ENCODE data around the gene SLC25A25. TPM values are rescaled to one million over a fixed set of nuclear protein-coding genes. Genes with fewer than 3 reads are reported as not detected.
"Not testable (repeated sequence)": the region's sequence is repeated elsewhere in the genome, so short reads cannot be mapped to it uniquely, and the experiment has no call there.

SLC25A25 gene
- total RNA-seq, 2 experiments from 2014 or later: 21.2 to 21.8 TPM

DNA sequence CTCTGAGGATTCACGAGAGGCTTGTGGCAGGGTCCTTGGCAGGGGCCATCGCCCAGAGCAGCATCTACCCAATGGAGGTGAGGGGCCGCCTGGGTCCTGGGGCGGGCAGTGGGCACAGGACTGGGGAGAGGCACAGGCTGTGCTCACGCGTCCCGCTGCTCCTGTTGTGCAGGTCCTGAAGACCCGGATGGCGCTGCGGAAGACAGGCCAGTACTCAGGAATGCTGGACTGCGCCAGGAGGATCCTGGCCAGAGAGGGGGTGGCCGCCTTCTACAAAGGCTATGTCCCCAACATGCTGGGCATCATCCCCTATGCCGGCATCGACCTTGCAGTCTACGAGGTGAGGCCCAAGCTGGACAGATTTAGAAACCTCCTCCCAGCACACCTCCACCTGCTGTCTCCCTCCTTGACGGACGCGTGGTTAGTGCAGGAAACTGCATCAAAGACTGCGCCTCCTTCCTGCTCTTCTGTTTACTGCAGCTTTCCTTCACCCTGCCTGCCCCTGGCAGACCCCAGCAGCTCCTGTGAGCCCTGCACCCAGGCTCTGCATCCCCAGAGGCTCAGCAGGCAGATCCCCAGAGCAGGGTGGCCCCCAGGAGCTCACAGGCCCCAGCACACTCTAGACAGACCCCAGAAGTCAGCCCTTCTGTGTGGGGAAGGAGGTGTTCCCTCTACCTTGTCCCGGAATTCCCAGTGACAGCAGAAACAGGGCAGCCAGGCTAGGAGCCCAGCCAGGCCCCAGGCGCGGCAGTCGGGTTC is 38.3 kb downstream of the SLC25A25 start:
- ATAC-seq (ENCODE audit: low read depth): no peak
- DNase-seq: no peak
- no peaks in the 10 kb centered on the region for H3K27me3 Mint-ChIP-seq

DNA sequence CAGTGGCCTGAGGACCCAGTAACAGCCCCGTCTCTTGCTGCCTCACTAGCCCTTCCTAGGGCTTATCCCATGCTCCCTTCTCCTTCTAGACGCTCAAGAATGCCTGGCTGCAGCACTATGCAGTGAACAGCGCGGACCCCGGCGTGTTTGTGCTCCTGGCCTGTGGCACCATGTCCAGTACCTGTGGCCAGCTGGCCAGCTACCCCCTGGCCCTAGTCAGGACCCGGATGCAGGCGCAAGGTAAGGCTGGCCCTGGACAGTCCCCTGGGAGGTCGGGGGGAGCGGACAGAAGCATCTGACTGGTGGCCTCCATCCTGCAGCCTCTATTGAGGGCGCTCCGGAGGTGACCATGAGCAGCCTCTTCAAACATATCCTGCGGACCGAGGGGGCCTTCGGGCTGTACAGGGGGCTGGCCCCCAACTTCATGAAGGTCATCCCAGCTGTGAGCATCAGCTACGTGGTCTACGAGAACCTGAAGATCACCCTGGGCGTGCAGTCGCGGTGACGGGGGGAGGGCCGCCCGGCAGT is 39.0 kb downstream of the SLC25A25 start:
- peaks cover 22% of the 10 kb centered on the region for H3K36me3 Mint-ChIP-seq
- no peak overlapping the region for H3K27ac Mint-ChIP-seq

More for the DNA sequence above, 38.3 kb downstream of the SLC25A25 start:
- no peaks in the 10 kb centered on the region for H3K9me3 Mint-ChIP-seq
- H3K27ac Mint-ChIP-seq: no peak overlapping the region
- H3K36me3 Mint-ChIP-seq: peaks cover 22% of the 10 kb centered on the region
- H3K4me1 Mint-ChIP-seq: peaks cover 21% of the 10 kb centered on the region
- POLR2A ChIA-PET: no interaction called here
- H3K4me3 Mint-ChIP-seq: no peak overlapping the region

DNA sequence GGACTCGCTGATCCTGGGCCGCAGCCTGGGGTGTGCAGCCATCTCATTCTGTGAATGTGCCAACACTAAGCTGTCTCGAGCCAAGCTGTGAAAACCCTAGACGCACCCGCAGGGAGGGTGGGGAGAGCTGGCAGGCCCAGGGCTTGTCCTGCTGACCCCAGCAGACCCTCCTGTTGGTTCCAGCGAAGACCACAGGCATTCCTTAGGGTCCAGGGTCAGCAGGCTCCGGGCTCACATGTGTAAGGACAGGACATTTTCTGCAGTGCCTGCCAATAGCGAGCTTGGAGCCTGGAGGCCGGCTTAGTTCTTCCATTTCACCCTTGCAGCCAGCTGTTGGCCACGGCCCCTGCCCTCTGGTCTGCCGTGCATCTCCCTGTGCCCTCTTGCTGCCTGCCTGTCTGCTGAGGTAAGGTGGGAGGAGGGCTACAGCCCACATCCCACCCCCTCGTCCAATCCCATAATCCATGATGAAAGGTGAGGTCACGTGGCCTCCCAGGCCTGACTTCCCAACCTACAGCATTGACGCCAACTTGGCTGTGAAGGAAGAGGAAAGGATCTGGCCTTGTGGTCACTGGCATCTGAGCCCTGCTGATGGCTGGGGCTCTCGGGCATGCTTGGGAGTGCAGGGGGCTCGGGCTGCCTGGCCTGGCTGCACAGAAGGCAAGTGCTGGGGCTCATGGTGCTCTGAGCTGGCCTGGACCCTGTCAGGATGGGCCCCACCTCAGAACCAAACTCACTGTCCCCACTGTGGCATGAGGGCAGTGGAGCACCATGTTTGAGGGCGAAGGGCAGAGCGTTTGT is 39.6 kb downstream of the SLC25A25 start:
- ATAC-seq (ENCODE audit: low read depth) (no peak), DNase-seq (no peak)
- H3K27me3 Mint-ChIP-seq: no peaks in the 10 kb centered on the region
- no peak overlapping the region for H3K4me3 Mint-ChIP-seq
- H3K36me3 Mint-ChIP-seq: peaks cover 16% of the 10 kb centered on the region
- H3K27ac Mint-ChIP-seq: no peak overlapping the region
- POLR2A ChIA-PET: no interaction called here
- H3K9me3 Mint-ChIP-seq: no peaks in the 10 kb centered on the region
- H3K4me1 Mint-ChIP-seq: peaks cover 18% of the 10 kb centered on the region

More for the DNA sequence above, 39.0 kb downstream of the SLC25A25 start:
- ATAC-seq (ENCODE audit: low read depth) (no peak), DNase-seq (no peak)
- POLR2A ChIA-PET: no interaction called here
- H3K27me3 Mint-ChIP-seq: no peaks in the 10 kb centered on the region
- H3K9me3 Mint-ChIP-seq: no peaks in the 10 kb centered on the region
- H3K4me3 Mint-ChIP-seq: no peak overlapping the region
- H3K4me1 Mint-ChIP-seq: peaks cover 21% of the 10 kb centered on the region

- H3K27ac Mint-ChIP-seq: no peak overlapping the region
- DNase-seq (no peak), ATAC-seq (ENCODE audit: low read depth) (no peak)
- POLR2A ChIA-PET: interaction anchor here (0.6 kb wide), 1 partner anchor 127 kb away, joined by 3 read pairs; no protein-coding TSS in a partner anchor
- peaks cover 13% of the 10 kb centered on the region for H3K36me3 Mint-ChIP-seq
- H3K27me3 Mint-ChIP-seq: no peaks in the 10 kb centered on the region
- no peak overlapping the region for H3K4me3 Mint-ChIP-seq
- H3K4me1 Mint-ChIP-seq: peaks cover 12% of the 10 kb centered on the region
- no peaks in the 10 kb centered on the region for H3K9me3 Mint-ChIP-seq
Observed at GRCh38 chr9:128108269-128109049, 40.4 kb downstream of the SLC25A25 start.

GRCh38 chr9:128109050-128109709 is 41.1 kb downstream of the SLC25A25 start:
- ATAC-seq (ENCODE audit: low read depth) (no peak), DNase-seq (no peak)
- no peaks in the 10 kb centered on the region for H3K27me3 Mint-ChIP-seq
- POLR2A ChIA-PET: interaction anchor here (0.6 to 0.9 kb wide), 2 partner anchors 41 to 128 kb away, joined by 3 read pairs; partner anchors contain the start of gene SLC25A25
- no peaks in the 10 kb centered on the region for H3K9me3 Mint-ChIP-seq
- H3K4me3 Mint-ChIP-seq: no peak overlapping the region
- no peak overlapping the region for H3K27ac Mint-ChIP-seq
- peaks cover 13% of the 10 kb centered on the region for H3K36me3 Mint-ChIP-seq
- peaks cover 6% of the 10 kb centered on the region for H3K4me1 Mint-ChIP-seq

- POLR2A ChIA-PET: interaction anchor here (0.7 kb wide), 1 partner anchor 168 kb away, joined by 3 read pairs; no protein-coding TSS in a partner anchor
- not testable (repeated sequence) for H3K9me3 Mint-ChIP-seq; H3K4me1 Mint-ChIP-seq; H3K4me3 Mint-ChIP-seq; H3K36me3 Mint-ChIP-seq; ATAC-seq (ENCODE audit: low read depth); H3K27me3 Mint-ChIP-seq; DNase-seq
- peak overlapping the region; percentile 34 for H3K27ac Mint-ChIP-seq
Observed at GRCh38 chr9:128111726-128112125, 43.7 kb downstream of the SLC25A25 start.

DNA sequence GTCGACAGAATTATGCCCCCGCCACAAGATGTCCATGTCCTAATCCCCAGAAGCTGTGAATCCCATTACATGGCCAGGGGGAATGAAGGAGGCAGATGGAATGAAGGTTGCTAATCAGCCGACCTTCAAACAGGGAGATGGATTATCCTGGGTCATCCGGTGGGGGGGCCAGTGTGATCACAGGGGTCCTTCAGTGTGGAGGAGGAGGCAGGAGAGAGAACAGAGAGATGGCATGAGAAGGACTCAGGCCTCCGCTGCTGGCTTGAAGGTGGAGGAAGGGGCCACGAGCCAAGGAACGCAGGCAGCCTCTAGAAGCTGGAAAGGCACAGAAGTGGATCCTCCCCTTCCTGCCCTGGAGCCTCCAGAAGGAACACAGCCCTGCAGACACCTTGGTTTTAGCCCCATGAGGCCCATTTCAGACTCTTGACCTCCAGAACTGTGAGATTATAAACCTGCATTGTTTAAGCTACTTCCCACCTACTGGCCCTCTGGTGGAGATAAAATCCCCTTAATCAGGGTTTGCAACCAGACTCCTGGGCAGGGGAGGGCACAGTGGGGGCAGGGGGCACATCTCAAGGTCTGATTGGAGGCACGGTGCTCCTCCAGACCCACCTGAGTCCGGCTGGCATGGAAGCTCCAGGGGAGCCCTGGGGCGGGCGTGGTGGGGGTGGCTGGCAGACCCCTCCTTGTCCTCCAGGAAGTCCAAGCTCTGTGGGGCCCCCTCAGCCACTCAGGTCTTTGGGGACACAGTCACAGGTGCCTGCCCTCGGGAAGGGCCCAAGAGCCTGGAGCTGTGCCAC is 45.7 kb downstream of the SLC25A25 start:
- ATAC-seq (ENCODE audit: low read depth) (no peak), DNase-seq (no peak)
- no peaks in the 10 kb centered on the region for H3K27me3 Mint-ChIP-seq
- no peaks in the 10 kb centered on the region for H3K9me3 Mint-ChIP-seq
- POLR2A ChIA-PET: no interaction called here
- H3K36me3 Mint-ChIP-seq: peaks cover 6% of the 10 kb centered on the region
- no peak overlapping the region for H3K4me3 Mint-ChIP-seq
- no peak overlapping the region for H3K27ac Mint-ChIP-seq
- H3K4me1 Mint-ChIP-seq: peaks cover 8% of the 10 kb centered on the region

DNA sequence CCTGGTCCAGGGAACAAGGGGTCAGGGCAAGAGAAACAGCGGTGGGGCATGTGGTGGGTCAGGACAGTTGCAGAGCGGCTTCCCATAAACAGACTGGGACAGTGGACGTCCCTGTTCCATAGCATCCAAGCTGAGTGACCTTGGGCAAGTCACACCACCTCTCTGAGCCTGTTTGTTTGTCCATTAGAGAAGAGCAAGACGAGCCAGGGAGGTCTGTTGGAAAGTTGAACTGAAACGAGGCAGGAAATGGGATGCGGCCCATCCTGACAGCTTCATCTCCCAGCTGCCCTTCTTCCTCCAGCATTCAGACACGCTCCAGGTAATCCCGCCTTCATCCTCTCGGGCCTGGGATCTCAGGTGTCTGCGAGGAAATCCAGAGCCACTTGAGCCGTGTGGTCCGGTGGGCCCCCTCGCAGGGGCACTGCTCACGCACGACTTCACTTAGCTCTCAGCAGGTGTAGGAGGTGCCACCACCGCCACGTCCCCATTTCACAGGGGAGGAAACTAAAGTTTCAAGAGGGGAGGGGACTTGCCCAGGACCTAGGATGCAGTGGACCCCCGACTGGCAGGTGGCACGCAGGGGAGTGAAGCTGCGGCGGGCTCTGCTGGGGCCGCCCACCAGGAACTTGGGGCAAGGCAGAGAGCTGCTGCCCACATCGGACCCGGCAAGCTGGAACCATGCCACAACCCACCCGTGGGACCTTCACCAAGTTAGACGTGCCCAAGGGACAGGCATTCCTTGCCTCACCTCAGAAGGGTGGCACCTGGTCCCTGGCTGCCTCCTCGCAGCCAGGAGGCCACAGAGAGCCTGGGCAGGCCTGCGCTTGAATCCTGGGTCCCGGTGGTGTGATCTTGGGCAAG is 46.5 kb downstream of the SLC25A25 start:
- Mint-ChIP-seq H3K4me3 (no peak overlapping the region), H3K27me3 (no peaks in the 10 kb centered on the region), H3K4me1 (peaks cover 8% of the 10 kb centered on the region), H3K27ac (no peak overlapping the region), H3K9me3 (no peaks in the 10 kb centered on the region), H3K36me3 (peaks cover 6% of the 10 kb centered on the region)
- POLR2A ChIA-PET: no interaction called here
- no peak for ATAC-seq (ENCODE audit: low read depth)
- no peak for DNase-seq

GRCh38 chr9:128115187-128116103 is 47.4 kb downstream of the SLC25A25 start:
- no peaks in the 10 kb centered on the region for H3K9me3 Mint-ChIP-seq
- peaks cover 8% of the 10 kb centered on the region for H3K4me1 Mint-ChIP-seq
- H3K27ac Mint-ChIP-seq: no peak overlapping the region
- no peaks in the 10 kb centered on the region for H3K27me3 Mint-ChIP-seq
- no peak for DNase-seq
- H3K4me3 Mint-ChIP-seq: no peak overlapping the region
- POLR2A ChIA-PET: no interaction called here
- no peak for ATAC-seq (ENCODE audit: low read depth)
- H3K36me3 Mint-ChIP-seq: peaks cover 6% of the 10 kb centered on the region

- no peak for DNase-seq
- Mint-ChIP-seq H3K4me3 (no peak overlapping the region), H3K36me3 (peaks cover 6% of the 10 kb centered on the region), H3K27me3 (no peaks in the 10 kb centered on the region), H3K9me3 (no peaks in the 10 kb centered on the region), H3K27ac (no peak overlapping the region), H3K4me1 (peaks cover 8% of the 10 kb centered on the region)
- POLR2A ChIA-PET: no interaction called here
- no peak for ATAC-seq (ENCODE audit: low read depth)
Observed at GRCh38 chr9:128116104-128117083, 48.4 kb downstream of the SLC25A25 start.
